ENCODE data around the gene FARSB. TPM values are rescaled to one million over a fixed set of nuclear protein-coding genes. Genes with fewer than 3 reads are reported as not detected.

FARSB gene
- total and polyA plus RNA-seq, 2 donors from 2014 or later = 17.1 to 18.2 TPM

GRCh38 chr2:222670191-222671038 lies 14.5 kb upstream of the FARSB start:
- no peak overlapping the region for H3K9ac ChIP-seq (ENCODE audit: low read length in 3 of 3)
- no peaks in the 10 kb centered on the region for H3K36me3 ChIP-seq (ENCODE audit: control insufficient read depth in 2 of 3, insufficient read depth in 3 of 3, low read length in 3 of 3)
- TF ChIP-seq, protein P1, sequence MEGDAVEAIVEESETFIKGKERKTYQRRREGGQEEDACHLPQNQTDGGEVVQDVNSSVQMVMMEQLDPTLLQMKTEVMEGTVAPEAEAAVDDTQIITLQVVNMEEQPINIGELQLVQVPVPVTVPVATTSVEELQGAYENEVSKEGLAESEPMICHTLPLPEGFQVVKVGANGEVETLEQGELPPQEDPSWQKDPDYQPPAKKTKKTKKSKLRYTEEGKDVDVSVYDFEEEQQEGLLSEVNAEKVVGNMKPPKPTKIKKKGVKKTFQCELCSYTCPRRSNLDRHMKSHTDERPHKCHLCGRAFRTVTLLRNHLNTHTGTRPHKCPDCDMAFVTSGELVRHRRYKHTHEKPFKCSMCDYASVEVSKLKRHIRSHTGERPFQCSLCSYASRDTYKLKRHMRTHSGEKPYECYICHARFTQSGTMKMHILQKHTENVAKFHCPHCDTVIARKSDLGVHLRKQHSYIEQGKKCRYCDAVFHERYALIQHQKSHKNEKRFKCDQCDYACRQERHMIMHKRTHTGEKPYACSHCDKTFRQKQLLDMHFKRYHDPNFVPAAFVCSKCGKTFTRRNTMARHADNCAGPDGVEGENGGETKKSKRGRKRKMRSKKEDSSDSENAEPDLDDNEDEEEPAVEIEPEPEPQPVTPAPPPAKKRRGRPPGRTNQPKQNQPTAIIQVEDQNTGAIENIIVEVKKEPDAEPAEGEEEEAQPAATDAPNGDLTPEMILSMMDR (IDR thresholded peaks at IDR 0.05; ENCODE audit: borderline replicate concordance, extremely low read depth, insufficient read depth) = no peak
- intact Hi-C loops (cut with DNase I) = no loop called here
- H3K4me1 ChIP-seq (ENCODE audit: control insufficient read depth in 2 of 3, insufficient read depth in 2 of 3, low read depth in 1 of 3, low read length in 3 of 3) = peaks cover 0 to 3% (median 0%) of the 10 kb centered on the region in 3 donors
- no peak overlapping the region for H3K4me3 ChIP-seq (ENCODE audit: low read length in 3 of 3)
- H3K9me3 ChIP-seq (ENCODE audit: control insufficient read depth in 2 of 3, insufficient read depth in 1 of 3, low read length in 3 of 3) = no peaks in the 10 kb centered on the region
- H3K27me3 ChIP-seq (ENCODE audit: control insufficient read depth, insufficient read depth, low read length) = peaks cover 10% of the 10 kb centered on the region
- DNase-seq = no peak
- no peak overlapping the region for H3K27ac ChIP-seq (ENCODE audit: low read depth in 2 of 2, low read length in 2 of 2)
- no peak for FAIRE-seq

DNA sequence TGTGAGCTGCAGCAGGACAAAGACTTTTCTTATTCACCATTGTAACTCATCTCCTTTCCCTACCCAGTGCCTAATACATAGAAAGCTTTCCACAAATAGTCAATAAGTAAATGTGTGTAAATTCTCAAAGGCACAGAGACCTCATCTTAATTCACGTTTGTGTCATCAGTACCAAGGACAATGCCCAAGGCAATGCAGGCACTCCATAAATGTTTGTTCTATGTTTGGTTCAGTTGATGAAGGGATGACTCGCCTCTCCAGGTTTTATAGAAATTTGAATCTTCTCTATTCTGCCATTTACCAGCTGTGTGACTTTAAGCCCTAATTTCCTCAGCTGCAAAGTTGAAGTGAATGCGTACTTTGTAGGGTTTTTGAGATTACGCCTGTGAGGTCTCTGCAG lies 13.5 kb upstream of the FARSB start:
- Histone ChIP-seq H3K4me1 (ENCODE audit: control insufficient read depth in 2 of 3, insufficient read depth in 2 of 3, low read depth in 1 of 3, low read length in 3 of 3) (peaks cover 0 to 3% (median 0%) of the 10 kb centered on the region in 3 donors), H3K27me3 (ENCODE audit: control insufficient read depth, insufficient read depth, low read length) (peaks cover 10% of the 10 kb centered on the region), H3K4me3 (ENCODE audit: low read length in 3 of 3) (no peak overlapping the region), H3K27ac (ENCODE audit: low read depth in 2 of 2, low read length in 2 of 2) (no peak overlapping the region), H3K9me3 (ENCODE audit: control insufficient read depth in 2 of 3, insufficient read depth in 1 of 3, low read length in 3 of 3) (no peaks in the 10 kb centered on the region), H3K9ac (ENCODE audit: low read length in 3 of 3) (no peak overlapping the region), H3K36me3 (ENCODE audit: control insufficient read depth in 2 of 3, insufficient read depth in 3 of 3, low read length in 3 of 3) (no peaks in the 10 kb centered on the region)
- no peak for FAIRE-seq
- TF ChIP-seq, protein P1 (IDR thresholded peaks at IDR 0.05; ENCODE audit: borderline replicate concordance, extremely low read depth, insufficient read depth) = no peak
- DNase-seq = no peak
- intact Hi-C loops (cut with DNase I) = no loop called here

DNA sequence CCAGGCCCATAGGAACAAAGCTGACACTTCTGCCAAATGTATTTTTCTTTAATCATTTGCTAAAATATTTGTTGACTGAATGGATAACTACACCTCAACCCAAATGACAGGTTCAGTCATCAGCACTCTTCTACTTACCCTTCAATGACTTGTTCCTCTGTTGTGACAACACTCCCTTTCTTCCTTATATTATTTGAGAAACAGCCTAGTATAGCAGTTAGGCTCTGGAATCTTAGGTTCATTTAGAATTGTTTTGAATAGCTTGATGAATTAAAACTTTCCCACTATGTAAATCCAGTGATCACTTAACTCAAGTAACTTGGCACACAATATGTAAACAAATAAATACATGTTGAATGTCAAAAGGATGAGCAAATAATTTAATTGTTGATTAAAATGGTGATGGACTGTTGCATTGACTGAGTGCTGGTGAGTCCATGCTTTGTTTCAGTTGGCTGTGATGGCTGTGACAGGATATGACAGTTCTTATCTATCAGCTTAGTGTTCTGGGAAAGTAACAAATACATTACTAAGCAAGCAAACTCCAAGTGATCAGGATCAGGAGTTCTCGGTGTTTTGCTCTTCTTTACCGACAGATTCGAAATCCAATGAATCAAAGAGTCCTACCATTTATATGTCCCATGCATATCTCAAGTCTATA lies 12.7 kb upstream of the FARSB start:
- peaks cover 0 to 3% (median 0%) of the 10 kb centered on the region in 3 donors for H3K4me1 ChIP-seq (ENCODE audit: control insufficient read depth in 2 of 3, insufficient read depth in 2 of 3, low read depth in 1 of 3, low read length in 3 of 3)
- no peak overlapping the region for H3K9ac ChIP-seq (ENCODE audit: low read length in 3 of 3)
- FAIRE-seq (no peak), DNase-seq (no peak)
- no peak overlapping the region for H3K27ac ChIP-seq (ENCODE audit: low read depth in 2 of 2, low read length in 2 of 2)
- TF ChIP-seq, protein P1 (IDR thresholded peaks at IDR 0.05; ENCODE audit: borderline replicate concordance, extremely low read depth, insufficient read depth) = no peak
- H3K27me3 ChIP-seq (ENCODE audit: control insufficient read depth, insufficient read depth, low read length) = peaks cover 10% of the 10 kb centered on the region
- no peak overlapping the region for H3K4me3 ChIP-seq (ENCODE audit: low read length in 3 of 3)
- intact Hi-C loops (cut with DNase I) = no loop called here
- H3K36me3 ChIP-seq (ENCODE audit: control insufficient read depth in 2 of 3, insufficient read depth in 3 of 3, low read length in 3 of 3) = no peaks in the 10 kb centered on the region
- no peaks in the 10 kb centered on the region for H3K9me3 ChIP-seq (ENCODE audit: control insufficient read depth in 2 of 3, insufficient read depth in 1 of 3, low read length in 3 of 3)

Measured in kidney (tissue), 14 donors.